Sciatic nerve (tissue), 2 donors: Measurements from ENCODE around the gene LEF1. TPM values are rescaled to one million over a fixed set of nuclear protein-coding genes. Genes with fewer than 3 reads are reported as not detected.
"Not testable (repeated sequence)": the region's sequence is repeated elsewhere in the genome, so short reads cannot be mapped to it uniquely, and the experiment has no call there.

Experiments
- ATAC-seq: fragments of 200-7000 bp; cut with Tn5 transposase; one replicate; pipeline ENCODE4 v1.9.1; 2020; ENCODE audit warnings: mild to moderate bottlenecking, moderate library complexity
- DNase-seq: peaks from one replicate; pipeline ENCODE4 v3.0.0-alpha.2; 2020; ENCODE audit warnings: low spot score
- intact Hi-C: fragments of 100-400 bp; cut with DNase I; formaldehyde crosslinking; loops from one replicate; pipeline ENCODE4 v1.14.2; 2022
- total RNA-seq: library from RNA; stranded (reverse); fragmentation: NEBNext Ultra II Directional; extraction: Animal tissue kit (Norgen Biotek cat#: 25700); gene quantifications from one replicate; pipeline ENCODE4 v1.2.1, GENCODE V29; 2021
- donor health status: DM: no; HTN: no; CAD: no.
- donor health status: DM: no; HTN: no; CAD: no.

The LEF1 gene
- total RNA-seq, 1 donor from 2014 or later, result 10.7 TPM

DNA sequence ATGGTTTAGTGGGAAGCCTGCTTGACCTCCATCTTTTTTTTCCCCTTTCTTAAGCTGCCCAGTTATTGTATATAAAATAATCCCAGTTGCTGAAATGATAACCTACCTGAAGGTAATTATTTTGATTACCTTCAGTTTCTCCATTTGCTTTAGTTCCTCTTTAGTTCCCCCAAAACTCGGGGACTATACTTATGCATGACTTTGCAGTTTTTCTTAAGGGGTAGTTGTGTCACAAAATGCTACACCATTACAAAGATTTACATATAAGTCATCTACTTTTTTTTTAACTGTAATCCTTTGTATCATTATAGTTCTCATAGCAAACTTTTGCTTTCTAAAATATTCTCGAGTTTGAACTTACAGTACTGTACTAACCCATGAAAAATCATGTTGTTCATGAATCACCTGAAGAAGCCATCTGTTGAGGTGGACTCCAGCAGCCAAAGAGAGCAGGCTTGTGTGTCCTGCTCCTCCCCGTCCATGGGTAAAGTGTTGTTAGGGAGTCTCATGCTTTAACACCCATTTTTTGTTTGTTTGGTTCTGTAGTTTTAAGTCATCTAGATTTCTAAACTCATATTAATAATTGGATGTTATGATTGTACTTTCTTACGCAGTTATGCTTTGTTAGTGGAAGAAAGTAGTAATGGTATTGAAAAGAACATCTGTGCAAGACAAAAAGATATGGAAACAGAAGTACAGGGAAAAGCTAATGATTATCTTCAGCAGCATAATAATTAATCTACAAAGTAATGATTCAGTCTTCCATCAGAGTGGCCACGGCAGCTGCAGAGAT lies 144.5 kb downstream of the LEF1 start:
- DNase-seq (no peak), ATAC-seq (no peak)
- intact Hi-C loops, result no loop called here

DNA sequence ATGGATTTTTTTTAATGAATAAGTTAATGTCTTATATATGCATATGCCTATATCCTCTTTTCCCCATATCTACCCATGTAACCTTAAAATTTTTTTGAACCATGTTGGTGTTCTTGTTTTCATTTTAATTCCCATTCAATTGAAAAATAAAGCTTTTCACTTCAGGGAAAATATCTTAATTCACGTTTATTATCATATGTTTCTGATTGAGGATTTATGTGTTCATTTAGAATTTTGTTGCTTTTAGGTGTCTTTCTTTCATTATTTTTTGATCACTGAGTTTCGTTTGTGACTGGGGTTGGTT lies 149.9 kb downstream of the LEF1 start:
- no peak for ATAC-seq
- DNase-seq, result no peak
- intact Hi-C loops, result no loop called here

DNA sequence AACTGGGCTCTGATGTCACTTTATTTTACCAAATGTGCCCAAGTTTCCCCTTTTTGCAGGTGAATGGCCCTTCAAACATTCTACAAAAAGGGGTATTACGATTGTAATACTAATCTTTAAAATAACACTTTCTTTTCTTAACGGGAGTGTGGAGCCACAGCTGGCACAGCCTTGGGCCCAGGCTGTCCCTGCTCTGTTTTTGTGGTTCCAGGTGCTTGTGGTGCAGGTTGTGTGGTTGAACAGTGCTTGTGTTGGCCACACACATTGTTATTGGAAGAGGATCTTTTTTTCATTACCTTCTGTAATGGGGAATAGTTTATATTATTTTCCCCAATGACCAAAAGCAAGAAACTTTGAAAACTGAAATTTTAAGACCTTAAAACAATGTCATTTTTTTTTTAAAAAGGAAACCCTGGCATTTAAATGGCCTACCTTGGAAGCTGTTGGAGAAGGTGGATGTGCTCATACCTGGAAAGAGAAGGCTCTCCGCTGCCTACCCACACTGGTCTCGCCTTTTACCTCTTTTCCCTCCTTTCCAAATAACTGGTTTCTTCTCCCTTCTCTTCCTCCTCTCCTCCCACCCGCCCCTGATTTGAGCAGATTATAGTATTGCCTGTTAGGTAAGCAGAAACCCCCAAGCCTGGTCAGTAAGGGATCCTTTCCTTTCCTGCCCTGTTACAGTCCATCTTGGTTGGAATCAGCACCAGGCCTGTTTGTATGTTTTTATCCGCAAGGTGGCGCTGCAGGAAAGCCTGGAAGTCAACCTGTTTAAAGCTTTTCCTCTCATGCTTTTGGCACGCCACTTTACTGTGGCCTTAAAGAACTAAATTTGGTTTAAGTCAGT lies 150.5 kb downstream of the LEF1 start:
- ATAC-seq (peak; percentile 78), DNase-seq (peak; percentile 90)
- intact Hi-C loops, result no loop called here

DNA sequence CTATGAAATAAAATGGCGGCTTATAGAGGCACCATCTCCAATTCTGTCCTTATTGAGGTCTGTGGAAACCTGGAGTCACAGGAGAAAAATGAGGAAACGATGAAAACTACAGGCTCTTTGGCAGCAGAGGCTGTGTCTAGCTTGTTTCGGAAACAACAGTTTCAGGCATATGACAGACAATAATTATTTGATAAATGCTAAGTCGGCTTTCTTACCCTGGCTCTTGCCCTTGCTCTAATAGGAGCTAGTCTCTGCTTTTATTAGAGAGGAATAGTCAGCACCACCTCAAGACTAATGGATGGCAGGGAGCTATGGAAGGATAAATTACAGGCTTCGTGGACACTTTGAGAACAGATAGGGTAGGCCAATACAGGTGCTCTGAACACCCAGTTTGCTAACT lies 154.8 kb downstream of the LEF1 start:
- ATAC-seq (no peak), DNase-seq (no peak)
- intact Hi-C loops, result no loop called here

DNA sequence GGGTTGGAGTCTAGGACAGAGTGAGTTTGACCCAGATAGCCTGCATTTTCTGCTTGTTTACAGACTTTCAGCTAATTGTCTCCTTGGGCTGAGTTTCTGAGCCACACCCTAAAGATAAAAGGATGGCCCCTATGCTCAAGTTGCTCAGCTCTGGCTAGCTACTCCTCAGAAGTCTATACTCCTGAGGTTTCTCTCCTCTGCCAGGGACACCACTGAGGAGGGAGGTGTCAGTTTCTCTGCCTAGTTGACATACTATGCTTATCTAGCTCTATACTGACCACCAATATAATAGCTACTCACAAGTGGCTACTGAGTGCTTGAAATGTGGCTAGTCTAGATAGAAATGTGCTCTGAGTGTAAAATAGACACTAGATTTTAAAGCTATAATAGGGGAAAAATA lies 155.4 kb downstream of the LEF1 start:
- ATAC-seq (no peak), DNase-seq (no peak)
- intact Hi-C loops, result no loop called here

DNA sequence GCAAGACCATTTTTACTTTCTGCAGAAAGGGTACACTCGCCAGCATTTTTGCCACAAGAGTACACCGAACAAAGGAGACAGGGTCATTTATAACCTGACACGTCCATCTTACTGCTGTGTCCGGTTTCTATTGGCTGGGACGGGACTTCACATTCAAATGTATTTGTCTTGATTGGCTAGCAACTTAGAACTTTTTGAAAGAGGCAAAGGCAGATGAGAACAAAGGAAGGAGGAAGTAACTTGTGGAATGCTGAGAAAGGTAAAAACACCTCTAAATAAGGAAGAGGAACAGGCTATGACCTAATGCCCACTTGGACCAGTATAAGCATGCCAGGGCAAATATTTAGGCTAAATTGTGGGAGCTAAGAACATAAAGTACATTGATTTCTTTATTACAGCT lies 156.3 kb downstream of the LEF1 start:
- DNase-seq, intact Hi-C loops, ATAC-seq: not testable (repeated sequence)

DNA sequence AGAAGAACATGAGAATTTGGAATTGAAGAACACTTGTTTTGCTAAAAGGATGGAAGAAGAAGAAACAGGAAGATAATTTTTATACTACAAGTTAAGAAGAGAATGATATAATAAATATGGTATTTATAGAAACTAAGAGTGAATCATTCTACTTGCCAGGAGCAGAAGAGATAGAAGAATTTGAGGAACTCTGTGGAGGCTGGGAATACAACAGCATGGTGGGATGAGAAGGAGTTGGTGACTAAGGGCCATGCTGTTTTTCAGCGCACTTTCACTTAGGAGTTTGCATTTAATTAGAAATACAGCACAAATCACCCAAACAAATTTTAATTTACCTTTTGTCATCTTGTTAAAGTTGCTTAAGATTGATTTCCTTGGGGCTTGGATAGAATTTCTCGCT lies 158.6 kb downstream of the LEF1 start:
- ATAC-seq (no peak), DNase-seq (no peak)
- intact Hi-C loops, result no loop called here

DNA sequence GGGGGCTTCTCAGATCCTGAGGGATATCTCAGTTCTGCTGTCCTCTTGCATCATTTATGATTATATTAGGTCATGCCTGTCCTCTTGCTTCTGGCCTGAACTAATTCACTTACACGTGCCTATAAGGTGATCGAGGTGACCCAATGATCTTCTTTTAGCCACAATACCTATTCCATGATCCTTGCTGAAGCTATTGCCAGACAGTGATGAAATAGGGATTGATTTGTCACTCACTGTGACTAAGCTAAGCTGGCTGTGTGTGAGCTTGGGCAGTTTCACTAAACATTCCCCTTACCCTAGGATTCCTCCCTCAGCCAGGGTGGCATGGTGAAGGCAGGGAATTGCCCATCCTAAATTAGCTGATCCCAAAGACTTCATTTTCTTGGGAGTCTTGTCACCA lies 160.0 kb downstream of the LEF1 start:
- intact Hi-C loops, result no loop called here
- DNase-seq (no peak), ATAC-seq (no peak)

DNA sequence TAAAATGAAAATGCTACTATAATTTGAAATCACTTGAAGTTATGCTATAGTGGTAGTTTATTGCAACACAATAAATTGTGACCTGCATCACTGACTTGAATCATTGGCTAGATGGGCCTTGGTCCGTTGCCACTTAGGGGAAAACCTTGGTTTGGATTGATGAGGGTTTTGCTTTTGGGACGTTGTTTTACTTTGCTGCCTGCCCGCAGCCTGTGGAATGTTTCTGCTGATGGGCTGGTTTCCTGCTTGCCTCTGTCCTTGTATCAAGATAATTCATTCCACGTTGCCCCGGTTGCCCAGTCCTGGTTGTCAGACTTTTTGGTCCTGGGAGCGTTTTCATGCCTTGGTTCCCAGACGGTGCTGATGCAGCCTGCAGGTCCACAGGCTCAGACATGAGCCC lies 160.7 kb downstream of the LEF1 start:
- DNase-seq, result no peak
- intact Hi-C loops, result no loop called here

DNA sequence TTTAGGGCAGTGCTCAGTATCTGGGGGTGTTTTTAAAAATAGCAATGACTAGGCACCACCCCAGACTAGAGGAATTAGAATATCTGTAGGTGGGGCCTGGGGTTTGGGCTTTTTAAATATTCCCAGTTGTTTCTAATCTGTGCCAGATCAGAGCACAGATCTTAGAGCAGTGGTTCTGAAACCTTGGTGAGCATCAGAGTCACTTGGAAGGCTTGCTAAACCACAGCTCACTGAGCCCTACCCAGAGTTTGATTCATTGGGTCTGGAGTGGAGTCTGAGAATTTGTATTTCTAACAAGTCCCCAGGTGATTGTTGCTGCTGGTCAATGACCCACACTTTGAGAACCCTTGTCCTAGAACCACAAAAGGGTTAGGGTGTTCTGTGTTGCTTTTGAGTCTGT lies 162.4 kb downstream of the LEF1 start:
- intact Hi-C loops, result no loop called here
- ATAC-seq (no peak), DNase-seq (no peak)

More for the DNA sequence above, 160.7 kb downstream of the LEF1 start:
- ATAC-seq, result no peak

DNA sequence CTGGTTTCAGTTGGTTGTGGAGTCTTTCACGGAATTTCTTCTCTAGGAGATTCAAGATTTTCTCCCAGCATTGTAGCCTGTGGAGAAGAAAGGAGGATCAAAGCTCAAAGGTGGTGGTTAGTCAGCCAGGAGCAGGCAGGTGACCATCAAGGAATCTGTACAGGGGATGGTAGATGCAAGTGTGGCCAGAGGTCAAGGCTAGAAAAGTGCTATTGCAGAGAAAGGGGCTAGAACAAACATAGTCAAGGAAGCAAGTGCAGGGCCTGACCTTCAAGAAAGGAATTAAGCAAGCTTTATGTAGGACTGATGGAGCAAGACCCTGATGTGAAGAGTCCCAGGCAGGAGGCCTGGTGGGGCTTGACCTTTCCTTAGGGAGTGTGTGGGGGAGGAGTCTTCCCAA lies 162.9 kb downstream of the LEF1 start:
- DNase-seq (no peak), ATAC-seq (no peak)
- intact Hi-C loops, result no loop called here

DNA sequence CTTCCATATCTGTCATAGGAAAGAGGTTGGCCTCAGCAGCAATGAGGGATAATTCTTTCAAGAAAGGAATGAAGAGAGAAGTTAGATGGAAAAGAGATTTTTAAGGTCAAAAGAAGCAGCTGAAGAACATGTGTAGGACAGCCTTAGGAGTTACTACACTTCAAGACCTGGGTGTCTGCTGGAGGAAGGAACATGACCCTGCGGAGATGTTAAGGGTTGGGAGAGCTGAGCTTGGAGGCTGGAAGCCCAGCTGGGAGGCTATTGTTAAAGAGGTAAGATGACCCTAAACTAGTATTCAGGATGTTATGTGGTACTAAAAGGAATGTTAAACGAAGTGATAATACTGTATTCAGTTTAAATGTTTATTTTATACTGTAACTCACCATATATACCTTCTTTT lies 164.1 kb downstream of the LEF1 start:
- intact Hi-C loops, result no loop called here
- no peak for DNase-seq
- ATAC-seq, result no peak

DNA sequence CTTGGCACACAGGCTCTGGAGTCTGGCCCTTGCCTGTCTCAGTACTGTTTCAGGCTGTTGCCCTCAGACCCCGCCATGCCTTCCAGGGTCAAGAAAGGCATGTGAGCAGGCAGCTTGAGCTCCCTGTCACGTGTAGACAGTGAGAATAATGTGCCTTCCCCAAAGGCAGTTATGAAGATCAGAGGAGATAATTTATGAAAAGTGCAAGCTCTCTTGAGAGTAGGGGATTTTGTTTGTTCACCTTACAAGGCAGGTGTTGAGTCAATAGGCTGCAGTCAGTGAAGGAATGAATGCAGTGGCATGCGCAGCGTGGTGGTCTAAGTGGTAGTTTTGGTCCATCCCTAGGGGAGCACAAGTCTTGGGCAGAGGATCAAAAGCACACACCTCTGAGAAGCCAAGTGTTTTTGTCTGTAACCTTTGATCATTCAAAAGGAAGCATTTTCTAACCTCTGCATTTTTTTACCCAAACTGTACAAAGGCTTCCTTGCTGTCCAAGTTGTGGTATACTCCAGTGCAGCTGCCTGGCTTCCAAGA lies 164.7 kb downstream of the LEF1 start:
- DNase-seq (no peak), ATAC-seq (peak; percentile 82)
- intact Hi-C loops, result no loop called here

DNA sequence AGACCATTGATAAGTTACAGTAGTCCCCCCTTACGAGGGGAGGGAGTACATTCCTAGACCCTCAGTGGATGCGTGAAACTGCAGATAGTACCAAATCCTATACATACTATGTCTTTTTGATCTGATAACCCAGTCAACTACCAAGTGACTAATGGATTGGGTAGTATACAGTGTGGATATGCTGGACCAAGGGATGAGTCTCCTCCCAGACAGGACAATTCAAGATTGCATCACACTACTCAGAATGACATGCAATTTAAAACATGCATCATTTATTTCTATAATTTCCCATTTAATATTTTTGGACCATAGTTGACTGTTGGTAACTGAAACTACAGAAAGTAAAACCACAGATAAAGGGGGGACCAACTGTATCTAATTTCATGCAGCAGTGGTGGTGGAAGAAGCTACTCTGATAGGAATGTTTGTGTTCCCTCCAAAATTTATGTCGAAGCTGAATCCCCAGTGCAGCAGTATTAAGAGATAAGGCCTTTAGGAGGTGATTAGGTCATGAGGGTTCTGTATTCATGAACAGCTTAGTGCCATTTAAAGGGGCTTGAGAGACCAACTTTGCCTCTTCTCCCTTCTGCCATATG lies 167.1 kb downstream of the LEF1 start:
- intact Hi-C loops, result no loop called here

DNA sequence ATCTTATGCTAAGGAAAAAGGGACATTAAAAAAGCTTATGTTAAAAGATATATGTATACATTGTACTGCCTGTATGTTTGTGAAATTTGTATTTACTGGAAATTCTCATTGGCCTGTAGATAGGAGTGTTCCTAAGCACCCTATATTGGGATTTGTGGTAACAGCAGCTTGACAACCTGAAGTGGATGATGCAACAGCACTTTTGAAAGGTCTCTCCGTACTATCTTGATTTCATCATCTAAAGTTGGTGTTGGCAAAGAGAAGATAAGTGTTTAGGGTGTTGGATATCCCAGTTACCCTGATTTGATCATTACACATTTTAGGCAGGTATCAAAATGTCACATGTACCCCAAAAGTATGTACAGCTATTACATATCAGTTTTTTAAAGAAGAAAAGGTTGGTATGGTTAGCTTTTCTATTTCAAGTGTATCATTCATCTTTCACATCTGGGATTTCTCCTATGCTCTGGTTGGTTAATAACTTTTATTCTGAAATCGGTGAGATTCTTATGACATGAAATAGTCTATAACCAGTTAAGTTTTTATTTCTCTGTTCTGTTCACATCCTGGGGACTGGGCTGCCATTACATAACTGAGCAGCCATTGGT lies 168.7 kb downstream of the LEF1 start:
- no peak for ATAC-seq
- no peak for DNase-seq
- intact Hi-C loops, result no loop called here

More for the DNA sequence above, 167.1 kb downstream of the LEF1 start:
- DNase-seq, result no peak
- ATAC-seq, result no peak

DNA sequence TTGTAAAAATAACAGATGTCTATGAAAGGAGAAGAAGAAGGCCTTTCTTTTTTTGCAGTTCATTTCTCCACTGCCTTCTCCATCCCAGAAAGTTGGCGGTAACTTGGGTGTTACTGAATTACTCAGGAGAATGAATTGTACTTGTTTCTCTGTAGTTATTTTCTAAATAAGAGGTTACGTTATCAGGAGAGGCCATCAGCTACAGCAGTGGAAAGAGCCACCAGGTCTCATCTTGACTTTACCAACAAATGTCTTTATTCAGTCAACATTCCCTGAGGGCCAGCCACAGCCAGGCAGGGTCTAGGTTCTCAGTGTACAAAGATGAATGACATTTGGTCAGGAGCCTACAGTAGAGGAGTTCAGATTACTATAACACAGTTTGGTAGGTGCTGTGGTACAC lies 170.9 kb downstream of the LEF1 start:
- intact Hi-C loops, result no loop called here
- ATAC-seq (peak; percentile 18), DNase-seq (no peak)
